Forelimb muscle (tissue), 1 donor: Measurements from ENCODE around the gene PPP1R13L. TPM values are rescaled to one million over a fixed set of nuclear protein-coding genes. Genes with fewer than 3 reads are reported as not detected.
"Not testable (repeated sequence)": the region's sequence is repeated elsewhere in the genome, so short reads cannot be mapped to it uniquely, and the experiment has no call there.

Experiments
- DNase-seq: peaks from one replicate; pipeline ENCODE4 v3.0.0-alpha.2; 2013; ENCODE audit warnings: low read depth
- polyA plus RNA-seq: library from polyadenylated mRNA; unstranded; fragments of 120-200 nt; gene quantifications from one replicate; pipeline ENCODE4 v1.2.1, GENCODE V29; 2013; ENCODE audit not compliant: insufficient read length

PPP1R13L gene
- polyA plus RNA-seq, 1 donor = 3.9 TPM

GRCh38 chr19:45431008-45431407 lies 26.1 kb upstream of the PPP1R13L start:
- DNase-seq = not testable (repeated sequence)

GRCh38 chr19:45429896-45430295 lies 25.0 kb upstream of the PPP1R13L start:
- DNase-seq = not testable (repeated sequence)

DNA sequence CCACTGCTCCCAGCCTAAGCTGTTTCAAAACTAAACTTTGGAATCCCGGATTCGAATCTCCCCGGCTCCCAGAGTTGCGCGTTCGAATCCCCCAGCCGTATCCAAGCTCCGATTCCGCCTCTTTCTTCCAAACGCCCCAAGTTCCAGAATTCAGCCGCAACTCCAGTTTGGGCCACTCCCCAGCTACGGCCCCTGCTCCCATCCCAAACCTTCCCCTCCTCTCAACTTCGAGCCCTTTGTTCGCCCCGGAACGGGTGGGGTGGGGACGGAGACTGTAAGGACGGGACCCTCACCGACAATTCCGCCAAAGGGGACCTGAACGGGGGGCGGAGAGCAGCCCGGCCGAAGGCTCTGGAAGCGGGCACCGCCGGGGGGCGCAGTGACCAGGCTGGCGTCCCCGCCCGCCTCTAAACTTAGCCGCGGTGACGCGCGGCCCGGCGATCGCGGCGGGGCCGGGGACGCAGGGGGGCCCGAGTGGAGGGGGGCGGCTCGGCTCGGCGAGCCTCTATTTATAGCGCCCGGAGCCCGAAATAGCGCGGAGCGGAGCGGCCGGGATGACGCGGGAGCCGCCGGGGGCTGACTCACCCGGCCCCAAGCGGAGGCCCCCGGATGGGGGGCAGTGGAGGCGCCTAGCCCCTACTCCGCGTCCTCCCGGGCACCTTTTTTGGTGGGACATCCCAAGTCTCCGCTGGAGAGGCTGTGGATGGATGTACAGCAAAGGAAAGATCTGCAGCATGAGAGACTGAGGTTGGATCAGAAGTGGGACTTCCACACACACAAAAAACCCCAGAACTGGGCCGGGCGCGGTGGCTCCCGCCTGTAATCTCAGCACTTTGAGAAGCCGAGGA lies 23.7 kb upstream of the PPP1R13L start:
- no peak for DNase-seq

- no peak for DNase-seq
These were observed 19.6 kb upstream of the PPP1R13L start for GRCh38 chr19:45424191-45425058.

- no peak for DNase-seq
These were observed 18.8 kb upstream of the PPP1R13L start, which contains the start of gene ERCC1 for GRCh38 chr19:45423589-45424190. Gene ERCC1 (minus strand): TSS chr19:45423917. CDS start chr19:45423374, 543 bp downstream.

DNA sequence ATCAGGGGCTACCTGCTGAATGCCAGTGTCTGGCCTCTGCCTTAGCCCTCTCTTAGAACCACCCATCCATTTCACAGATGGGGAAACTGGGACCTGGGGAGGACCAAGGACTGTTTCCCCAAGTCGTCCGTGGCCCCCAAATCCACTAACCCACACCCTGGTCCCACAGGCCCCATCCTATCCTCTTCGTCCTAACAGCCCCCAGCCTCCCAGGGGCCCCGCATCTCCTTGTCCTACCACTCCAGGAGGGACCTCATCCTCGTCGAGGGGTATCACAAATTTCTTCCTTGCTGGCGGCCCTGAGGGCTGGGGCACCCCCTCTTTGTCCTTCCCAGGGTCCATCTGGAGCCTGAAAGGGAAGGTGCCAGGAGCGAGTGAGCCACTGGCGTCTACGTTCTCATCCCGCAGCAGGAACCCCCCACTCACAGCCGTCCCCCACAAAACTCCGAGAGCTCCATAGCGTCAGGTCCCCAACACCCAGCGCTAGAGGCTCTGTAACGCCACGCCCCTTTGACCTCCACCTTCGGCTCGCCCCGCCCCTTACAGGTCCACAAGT lies 18.2 kb upstream of the PPP1R13L start:
- DNase-seq = no peak

GRCh38 chr19:45421947-45422498 lies 17.2 kb upstream of the PPP1R13L start:
- no peak for DNase-seq

DNA sequence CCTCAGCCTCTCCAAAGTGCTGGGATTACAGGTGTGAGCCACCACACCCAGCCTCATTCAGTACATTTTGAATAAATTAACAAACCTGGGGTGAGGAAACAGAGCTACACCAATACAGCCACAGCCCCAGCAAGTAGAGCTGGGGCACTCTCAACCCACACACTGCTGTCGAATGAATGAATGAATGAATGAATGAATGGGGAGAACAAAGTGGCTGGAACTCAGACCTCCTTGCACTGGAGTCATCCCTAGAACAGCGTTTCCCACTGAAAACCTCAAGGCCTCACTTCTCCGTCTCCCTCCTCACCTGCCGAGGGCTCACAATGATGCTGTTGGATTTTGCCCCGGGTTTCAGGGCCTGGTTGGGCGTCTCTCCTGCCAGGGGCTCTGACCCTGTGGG lies 16.0 kb upstream of the PPP1R13L start:
- no peak for DNase-seq

DNA sequence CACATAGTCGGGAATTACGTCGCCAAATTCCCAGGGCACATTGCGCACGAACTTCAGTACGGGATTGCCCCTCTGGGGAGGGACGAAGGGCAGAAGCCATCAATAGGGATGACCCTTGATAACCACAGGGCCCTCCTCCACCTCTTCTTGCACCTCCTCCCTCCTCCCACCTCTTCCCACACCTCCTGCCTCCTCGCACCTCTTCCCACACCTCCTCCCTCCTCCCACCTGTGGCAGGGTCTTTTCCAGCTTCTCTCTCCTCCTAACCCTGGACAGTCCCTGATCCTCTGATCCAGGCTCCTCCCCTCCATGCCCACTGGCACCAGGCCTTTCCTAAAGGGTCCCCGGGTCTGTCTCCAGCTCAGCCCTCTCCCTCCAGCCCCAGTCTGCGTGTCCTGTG lies 15.5 kb upstream of the PPP1R13L start:
- no peak for DNase-seq

DNA sequence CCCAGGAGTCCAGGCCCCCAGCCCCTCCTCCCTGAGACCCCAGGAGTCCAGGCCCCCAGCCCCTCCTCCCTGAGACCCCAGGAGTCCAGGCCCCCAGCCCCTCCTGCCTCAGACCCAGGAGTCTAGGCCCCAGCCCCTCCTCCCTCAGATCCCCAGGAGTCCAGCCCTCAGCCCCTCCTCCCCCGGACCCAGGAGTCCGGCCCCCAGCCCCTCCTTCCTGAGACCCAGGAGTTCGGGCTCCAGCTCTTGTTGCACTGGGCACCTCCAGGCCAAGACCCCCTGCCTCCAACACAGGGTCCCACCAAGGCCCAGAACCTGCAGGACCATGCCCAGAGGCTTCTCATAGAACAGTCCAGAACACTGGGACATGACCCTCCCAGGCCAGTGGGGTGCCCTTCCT lies 15.0 kb upstream of the PPP1R13L start:
- DNase-seq = no peak

- no peak for DNase-seq
These were observed 14.5 kb upstream of the PPP1R13L start for GRCh38 chr19:45419396-45419795.

DNA sequence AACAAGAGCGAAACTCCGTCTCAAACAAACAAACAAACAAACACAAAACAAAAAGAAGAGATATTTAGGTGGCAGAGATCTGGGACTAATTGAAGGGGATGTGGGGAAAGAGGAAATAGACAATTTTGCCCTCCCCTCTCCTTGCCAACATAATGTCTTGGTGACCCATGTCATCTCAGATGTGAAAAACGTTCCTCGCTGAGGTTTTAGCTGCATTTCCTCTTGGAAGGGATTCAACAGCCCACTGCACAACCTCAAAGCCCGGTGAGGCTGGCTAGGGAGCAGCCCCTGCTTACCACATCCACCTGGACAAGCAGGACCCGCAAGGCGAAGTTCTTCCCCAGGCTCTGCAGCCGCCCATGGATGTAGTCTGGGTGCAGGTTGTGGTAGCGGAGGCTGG lies 13.9 kb upstream of the PPP1R13L start:
- DNase-seq = no peak

DNA sequence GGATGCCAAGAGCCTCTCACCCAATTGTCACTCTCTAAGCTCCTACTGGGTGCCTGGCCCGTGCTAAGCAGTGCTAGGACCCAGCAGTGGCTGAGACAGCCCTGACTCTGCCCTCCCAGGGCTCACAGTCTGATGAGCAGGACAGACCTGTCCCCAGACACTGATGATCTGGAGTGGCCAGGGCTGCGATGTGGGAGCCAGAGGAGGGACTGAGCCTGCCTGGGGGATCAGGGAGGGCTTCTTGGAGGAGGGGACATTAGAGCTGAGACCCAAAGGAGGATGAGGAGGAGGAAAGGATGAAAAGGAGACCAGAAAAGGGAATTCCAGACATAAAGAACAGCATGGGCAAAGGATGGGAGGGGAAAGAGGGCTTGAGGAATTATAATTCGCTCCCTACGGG lies 12.3 kb upstream of the PPP1R13L start:
- DNase-seq = no peak

- DNase-seq = no peak
These were observed 9.6 kb upstream of the PPP1R13L start for GRCh38 chr19:45414468-45414867.

GRCh38 chr19:45413497-45413896 lies 8.6 kb upstream of the PPP1R13L start:
- DNase-seq = no peak

DNA sequence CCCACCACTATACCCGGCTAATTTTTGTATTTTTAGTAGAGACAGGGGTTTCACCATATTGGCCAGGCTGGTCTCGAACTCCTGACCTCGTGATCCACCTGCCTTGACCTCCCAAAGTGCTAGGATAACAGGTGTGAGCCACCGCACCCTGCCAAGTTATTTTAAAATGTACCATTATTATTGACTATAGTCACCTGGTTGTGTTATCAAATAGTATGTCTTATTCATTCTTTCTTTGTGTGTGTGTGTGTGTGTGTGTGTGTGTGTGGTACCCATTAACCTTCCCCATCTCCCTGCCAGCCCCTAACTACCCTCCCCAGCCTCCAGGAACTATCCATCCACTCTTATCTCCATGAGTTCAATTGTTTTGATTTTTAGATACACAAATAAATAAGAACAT lies 5.5 kb upstream of the PPP1R13L start:
- DNase-seq = not testable (repeated sequence)

DNA sequence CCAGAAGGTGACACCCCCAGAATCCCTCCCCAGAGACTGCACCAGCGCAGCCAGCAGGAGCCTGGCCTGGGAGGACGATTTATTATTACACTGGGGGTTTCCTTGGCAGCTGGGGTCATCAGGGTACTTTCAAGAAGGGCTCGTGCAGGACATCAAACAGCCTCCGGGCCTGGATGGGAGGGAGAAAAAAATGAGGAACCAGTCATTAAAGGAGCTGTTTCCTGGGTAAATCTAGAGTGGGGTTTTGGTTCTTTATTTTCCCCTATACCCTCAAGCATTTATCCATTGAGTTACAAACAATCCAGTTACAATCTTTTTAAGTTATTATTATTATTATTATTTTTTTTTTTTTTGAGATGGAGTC lies 4.7 kb upstream of the PPP1R13L start:
- DNase-seq = no peak

DNA sequence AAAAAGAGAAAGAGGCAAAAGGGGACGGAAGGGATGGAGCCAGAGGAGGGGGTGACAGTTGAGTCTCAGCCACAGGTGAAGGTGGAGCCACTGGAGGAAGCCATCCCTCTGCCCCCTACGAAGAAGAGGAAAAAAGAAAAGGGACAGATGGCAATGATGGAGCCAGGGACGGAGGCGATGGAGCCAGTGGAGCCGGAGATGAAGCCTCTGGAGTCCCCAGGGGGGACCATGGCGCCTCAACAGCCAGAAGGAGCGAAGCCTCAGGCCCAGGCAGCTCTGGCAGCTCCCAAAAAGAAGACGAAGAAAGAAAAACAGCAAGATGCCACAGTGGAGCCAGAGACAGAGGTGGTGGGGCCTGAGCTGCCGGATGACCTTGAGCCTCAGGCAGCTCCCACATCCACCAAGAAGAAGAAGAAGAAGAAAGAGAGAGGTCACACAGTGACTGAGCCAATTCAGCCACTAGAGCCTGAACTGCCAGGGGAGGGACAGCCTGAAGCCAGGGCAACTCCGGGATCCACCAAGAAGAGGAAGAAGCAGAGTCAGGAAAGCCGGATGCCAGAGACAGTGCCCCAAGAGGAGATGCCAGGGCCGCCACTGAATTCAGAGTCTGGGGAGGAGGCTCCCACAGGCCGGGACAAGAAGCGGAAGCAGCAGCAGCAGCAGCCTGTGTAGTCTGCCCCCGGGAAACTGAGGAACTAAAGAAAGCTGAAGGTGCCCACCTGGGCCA lies 4.1 kb upstream of the PPP1R13L start:
- DNase-seq = no peak

DNA sequence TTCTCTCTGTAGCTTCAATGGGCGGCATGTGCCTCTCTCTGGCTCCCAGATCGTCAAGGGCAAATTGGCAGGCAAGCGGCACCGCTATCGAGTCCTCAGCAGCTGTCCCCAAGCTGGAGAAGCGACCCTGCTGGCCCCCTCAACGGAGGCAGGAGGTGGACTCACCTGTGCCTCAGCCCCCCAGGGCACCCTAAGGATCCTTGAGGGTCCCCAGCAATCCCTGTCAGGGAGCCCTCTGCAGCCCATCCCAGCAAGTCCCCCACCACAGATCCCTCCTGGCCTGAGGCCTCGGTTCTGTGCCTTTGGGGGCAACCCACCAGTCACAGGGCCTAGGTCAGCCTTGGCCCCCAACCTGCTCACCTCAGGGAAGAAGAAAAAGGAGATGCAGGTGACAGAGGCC lies 3.3 kb upstream of the PPP1R13L start:
- no peak for DNase-seq

GRCh38 chr19:45407585-45407984 lies 2.7 kb upstream of the PPP1R13L start:
- not testable (repeated sequence) for DNase-seq

GRCh38 chr19:45407091-45407375 lies 2.2 kb upstream of the PPP1R13L start:
- no peak for DNase-seq
